ENCODE data around the gene APLN. TPM values are rescaled to one million over a fixed set of nuclear protein-coding genes. Genes with fewer than 3 reads are reported as not detected.

Gene APLN, protein sequence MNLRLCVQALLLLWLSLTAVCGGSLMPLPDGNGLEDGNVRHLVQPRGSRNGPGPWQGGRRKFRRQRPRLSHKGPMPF
- total RNA-seq, result 5.6 TPM
- long read RNA-seq, partial matches to known transcripts, result 0 of 4 reads
- long read RNA-seq, other reads (novel, unspliced or antisense), result 3 of 4 reads

DNA sequence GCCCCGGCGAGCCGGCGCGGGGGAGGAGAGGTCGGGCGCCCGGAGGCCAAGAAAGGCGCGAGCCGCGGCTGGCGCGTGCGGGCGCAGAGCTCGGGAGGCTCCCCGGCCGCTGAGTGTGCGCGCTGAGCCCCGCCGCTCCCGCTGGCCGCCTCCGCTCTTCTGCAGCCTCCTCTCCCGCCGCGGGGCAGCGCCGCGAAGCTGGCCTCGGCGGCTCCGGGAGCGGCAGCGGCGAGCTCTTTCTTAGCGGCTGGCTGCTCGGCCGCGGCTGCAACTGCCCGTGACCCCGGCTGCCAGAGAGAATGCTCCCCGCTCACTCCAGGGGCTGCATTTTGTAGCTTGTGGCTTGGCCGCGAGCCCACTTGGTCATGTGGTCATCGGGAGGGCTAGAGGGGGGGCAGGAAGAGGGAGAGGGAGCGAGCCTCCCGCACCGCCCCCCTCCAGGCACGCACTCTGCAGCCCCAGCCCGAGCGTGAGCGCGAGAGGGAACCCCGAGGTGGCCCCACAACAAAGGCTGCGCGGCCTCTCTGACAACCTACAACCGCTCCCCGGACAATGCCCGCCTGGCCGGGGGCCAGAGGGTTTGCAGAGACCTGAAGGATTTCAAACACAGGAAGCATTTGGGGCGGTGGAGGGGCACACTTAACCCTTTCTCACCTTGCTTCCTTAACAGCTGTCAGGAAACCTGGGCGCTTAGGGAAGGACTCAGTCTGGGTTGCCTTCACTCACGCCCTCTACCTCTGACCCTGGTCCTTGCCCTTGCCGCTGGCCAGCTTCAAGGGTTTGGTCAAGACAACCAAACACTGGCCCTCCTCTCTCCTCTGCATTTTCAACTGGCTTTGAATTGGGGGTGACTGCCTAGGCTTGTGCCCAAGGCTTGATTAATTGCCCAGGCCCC lies at the start of gene APLN:
APLN (minus strand) TSS at position 305 of the 895 bp plus-strand sequence. CDS start 326 bp downstream, outside the sequence.
- DNase-seq (ENCODE audit: low spot score), result peak; percentile 89

DNA sequence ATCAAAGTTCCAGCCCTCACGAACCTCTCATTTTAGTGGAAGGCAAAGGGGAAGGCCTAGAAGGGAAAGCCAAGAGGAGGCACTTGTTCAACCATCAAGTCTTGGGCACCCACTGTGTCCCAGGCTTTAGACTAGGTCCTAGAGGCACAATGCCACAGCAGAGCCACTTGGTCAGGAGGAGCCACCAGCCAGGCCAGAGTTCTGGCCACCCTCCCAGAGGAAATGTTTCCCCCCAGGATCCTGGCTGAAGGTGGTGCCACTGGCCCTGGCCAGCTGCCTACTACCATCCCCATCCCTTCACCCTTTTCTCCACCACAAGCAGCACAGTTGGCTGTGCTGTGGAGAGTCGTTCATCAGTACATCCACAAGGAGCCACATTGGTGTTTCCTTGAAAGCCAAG lies 49.7 kb upstream of the APLN start:
- DNase-seq (ENCODE audit: low spot score), result peak; percentile 67

DNA sequence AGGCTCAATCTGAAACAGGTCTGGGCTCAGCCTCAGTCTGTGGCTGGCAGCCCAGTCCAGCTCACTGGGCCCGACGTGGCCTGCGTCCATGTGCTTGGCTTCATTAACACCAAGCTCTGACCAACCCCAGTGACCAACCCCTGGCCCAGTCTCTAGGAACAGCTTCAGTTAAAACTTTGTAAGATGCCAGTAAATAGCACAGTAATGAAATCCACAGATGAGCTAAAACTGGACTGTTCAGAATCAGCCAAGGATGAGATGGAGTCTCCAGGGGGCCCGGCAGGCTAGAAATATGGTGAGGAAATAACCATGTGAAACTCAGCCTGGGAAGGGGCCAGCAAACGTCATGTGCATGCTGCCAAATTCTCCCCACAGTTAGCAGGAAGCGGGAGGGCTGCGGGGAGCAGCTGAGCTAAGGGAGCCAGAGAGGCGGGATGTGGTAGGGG lies 46.9 kb upstream of the APLN start:
- DNase-seq (ENCODE audit: low spot score), result peak; percentile 89

DNA sequence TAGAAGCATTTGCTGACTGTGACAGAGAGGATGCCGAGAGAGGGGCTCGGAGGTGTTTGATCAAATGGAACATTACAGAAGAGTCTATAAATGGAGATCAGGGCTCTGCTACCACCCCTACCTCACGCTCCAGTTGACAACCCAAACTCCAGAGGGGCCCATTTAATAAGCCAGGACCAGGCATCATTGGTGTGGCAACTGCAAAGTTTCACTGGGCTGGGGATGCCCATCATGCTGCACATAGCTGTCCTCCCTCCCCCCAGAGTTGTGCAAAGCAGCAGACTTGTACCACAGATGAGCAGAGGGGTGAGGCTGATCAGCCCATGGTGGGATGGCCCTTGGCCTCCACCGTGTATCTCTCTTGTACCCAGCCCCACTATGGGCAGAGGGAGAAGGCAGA lies 45.8 kb upstream of the APLN start:
- peak; percentile 62 for DNase-seq (ENCODE audit: low spot score)

DNA sequence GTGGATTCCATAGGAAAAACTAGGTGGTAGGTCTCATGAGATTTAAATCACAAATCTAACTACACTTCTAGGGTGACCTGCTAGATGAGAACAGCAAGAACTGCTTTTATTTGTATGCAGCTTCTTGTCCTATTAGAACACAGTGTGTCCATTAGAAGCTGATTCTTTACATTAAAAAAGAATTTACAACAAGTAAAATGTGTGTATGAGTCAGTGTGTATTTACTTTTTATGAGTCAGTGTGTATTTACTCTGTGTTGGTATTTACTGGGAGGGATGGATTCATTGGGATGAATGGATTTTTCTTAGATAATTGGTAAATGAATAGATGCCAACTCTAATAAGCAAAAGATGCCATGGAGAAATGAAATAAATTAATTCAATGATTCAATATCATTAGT lies 43.4 kb upstream of the APLN start:
- no peak for DNase-seq (ENCODE audit: low spot score)

DNA sequence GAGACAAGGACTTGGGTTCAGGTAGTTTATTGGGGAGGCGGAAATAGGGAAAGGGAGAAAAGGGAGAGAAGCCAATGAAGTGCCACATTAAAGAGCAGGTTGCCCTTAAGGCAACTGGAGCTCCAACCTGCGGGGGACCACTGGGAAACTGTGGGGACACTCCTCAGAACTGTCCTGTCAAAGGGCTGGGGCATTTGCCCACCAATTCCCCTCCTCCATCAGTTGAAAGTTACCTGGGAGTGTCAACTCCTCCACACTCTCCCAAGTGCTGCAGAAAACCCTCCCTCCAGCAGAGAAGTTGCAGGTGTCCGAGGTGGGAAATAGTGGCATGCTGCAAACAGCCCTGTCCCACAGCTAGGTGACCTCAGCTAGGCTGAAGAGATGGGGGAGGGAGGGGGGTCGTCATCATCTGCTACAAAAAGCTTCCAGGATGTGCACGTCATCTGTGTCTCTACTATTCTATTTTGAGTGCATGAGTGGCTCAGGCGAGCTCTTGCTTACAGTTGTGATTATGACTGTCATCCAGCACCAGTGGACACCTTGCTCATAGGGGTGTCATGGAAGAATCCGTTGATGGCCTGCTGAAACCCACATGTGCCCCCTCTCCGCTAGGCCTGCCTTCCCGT lies 42.6 kb upstream of the APLN start:
- peak; percentile 57 for DNase-seq (ENCODE audit: low spot score)

DNA sequence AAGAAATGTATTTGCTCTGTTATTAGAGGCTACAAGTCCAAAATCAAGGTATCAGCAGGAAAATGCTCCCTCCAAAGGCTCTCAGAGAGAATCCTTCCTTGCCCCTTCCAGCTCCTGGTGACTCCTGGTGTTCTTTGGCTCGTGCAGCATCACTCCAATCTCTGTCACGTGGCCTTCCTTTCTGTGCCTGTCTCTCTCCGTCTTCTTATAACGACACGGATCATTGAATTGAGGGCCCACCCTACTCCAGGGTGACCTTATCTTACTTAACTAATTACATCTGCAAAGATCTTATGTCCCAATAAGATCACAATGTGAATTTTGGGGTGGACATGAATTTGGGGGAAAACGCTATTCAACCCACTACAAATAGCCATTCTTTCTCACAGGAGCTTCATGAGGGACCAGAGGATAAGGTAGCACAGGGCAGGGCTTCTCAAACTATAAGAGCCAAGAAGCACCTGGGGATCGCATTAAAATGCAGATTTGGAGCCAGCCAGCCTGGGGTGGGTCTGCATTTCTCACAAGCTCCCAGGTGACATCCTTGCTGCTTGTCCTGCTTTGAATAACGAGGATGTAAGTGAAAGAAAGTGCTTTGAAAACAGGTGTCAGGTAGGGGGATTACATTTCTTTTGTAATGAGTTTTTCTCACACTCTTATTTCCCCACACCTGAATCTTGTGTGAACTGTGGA lies 41.9 kb upstream of the APLN start:
- no peak for DNase-seq (ENCODE audit: low spot score)

DNA sequence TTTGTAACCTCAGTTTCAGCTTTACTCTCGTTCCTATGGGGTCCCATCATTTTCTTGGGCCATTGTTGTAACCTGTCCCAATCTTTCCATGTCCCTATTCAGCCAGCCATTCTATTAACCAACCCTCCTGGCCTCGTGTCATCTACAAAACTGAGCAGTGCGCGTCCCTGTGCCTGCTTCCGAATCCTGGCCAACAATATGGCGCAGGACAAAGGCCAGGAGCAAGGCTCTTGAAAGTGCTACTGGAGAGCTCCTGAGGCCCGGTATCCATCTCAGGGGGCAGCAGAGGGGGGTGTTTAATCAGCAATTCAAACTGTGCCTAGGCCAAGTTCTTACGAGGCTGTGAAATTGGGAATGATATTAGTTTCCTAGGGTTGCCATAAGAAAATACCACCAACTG lies 41.2 kb upstream of the APLN start:
- DNase-seq (ENCODE audit: low spot score), result peak; percentile 67

DNA sequence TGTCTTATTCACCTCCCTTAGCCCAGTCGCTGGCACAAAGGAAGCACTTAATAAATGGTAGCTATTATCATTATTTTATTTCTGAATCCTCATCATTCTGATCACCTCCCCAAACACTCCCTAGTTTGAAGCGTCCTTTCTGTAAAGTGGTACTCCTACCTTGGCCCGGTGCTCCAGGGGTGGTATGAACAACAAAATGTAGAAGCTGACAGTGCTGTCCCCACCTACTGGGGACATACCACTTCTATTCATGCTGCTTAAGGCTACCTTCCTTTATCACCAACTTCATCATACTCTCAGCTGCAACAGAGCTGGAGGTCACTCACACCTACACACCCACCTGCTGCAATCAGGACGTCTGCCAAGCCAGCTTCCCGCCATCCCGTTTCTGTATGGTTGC lies 40.8 kb upstream of the APLN start:
- peak; percentile 30 for DNase-seq (ENCODE audit: low spot score)

DNA sequence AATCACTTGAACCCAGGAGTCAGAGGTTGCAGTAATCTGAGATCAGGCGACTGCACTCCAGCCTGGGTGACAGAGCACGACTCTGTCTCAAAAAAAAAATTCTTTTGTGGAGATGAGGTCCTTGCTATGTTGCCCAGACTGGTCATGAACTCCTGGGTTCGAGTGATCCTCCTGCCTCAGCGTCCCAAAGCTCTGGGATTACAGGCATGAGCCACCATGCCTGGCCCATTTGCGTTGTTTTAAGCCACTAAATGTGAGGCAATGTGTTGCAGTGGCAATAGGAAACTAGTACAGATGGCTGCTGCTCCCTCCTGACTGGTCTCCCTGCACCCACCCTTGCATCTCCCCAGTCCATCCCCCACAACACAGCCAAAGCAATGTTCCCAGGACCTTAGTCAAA lies 40.0 kb upstream of the APLN start:
- DNase-seq (ENCODE audit: low spot score), result peak; percentile 53

DNA sequence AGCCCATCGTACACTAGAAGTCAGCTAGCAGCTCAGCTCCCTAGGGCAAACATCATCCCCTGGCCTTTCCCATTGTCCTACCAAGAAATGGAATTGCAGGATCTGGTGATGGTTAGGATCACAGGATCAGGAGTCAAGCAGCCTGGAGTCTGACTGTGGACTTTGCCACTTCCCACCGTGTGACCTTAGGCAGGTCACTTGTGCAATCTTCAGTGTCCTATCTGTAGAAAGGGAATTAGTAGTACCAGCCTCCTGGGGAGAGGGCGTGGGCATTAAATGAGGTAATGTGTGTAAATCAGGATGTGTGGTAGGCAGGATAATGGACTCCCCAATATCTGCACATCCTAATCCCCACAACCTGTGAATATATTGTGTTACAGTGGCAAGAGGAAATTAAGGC lies 38.6 kb upstream of the APLN start:
- DNase-seq (ENCODE audit: low spot score), result peak; percentile 28

DNA sequence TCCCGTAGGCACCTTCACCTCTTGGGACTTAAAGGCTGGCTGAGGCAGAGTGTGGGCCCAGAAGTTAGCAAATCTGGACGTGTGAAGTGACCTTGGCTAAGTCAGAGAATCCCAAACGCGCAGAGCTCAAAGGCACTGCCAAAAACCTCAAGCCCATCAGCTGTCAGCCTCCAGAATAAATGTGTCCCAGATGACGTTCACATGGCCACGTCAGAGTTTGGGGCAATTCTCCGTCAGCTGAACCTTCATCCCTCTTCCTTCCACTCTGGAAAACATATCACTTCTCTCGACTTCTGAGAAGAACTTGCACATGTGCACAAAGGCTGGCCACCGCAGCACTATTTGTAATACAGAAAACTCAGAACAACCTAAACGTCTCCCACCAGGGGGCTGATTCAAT lies 35.7 kb upstream of the APLN start:
- DNase-seq (ENCODE audit: low spot score), result peak; percentile 76

DNA sequence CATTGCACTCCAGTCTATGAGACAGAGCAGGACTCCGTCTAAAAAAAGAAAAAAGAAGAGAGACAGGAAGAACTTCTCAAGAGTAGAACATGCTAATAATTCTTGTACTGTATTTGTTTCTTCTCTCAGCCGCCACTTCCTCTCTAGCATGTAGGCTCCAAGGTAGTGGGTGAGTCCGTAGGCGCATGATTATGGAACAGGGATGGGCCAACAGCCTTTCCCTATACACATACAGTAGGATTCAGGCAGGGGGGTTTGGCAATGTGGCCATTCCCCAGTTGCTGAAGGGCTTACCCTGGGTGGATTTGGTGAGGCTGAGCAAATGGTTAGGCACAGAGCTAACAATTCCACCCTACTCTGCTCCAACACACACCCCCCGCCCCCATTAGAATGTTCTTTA lies 35.0 kb upstream of the APLN start:
- DNase-seq (ENCODE audit: low spot score), result peak; percentile 75

DNA sequence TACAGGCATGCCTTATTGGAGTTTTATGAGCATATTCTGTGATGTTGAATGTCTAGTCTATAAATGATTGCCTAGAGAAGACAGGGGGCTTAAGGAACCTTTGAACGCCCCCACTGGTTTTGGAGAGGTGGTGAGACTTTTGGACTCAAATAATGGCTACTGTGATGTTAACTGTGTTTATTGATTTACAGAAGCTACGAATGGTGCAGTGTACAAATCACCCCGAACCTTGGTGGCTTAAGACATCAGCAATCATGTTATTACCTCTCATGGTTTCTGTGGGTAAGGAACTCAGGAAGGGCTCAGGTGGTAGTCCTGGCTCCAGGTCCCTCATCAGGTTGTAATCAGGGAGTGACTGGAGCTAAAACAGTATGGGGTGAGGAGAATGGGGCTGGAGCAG lies 33.3 kb upstream of the APLN start:
- no peak for DNase-seq (ENCODE audit: low spot score)

DNA sequence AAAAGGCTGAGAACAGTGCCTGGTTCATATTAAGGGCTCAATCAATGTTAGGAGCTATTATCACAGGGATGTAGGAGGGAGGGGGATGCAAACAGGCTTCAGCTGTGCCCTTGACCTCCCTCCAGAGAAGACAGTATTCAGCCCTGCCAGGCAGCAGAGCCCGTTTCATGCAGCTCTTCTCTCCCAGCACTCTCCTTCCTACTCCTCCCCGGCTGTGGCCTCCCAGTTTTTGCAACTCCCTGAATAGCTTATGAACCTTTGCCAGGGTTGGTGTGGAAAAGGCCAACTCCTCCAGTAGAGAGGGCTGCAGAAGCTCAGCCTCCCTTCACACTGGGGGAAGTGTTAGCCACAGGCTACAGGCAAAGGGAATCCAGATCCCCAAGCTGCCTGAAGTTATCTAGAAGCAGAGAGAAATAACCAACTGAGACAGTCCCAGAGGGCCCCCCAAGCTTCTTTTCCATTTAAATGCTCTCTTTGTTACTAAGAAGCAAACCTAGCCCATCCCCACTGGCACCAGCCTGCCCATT lies 31.7 kb upstream of the APLN start:
- no peak for DNase-seq (ENCODE audit: low spot score)

DNA sequence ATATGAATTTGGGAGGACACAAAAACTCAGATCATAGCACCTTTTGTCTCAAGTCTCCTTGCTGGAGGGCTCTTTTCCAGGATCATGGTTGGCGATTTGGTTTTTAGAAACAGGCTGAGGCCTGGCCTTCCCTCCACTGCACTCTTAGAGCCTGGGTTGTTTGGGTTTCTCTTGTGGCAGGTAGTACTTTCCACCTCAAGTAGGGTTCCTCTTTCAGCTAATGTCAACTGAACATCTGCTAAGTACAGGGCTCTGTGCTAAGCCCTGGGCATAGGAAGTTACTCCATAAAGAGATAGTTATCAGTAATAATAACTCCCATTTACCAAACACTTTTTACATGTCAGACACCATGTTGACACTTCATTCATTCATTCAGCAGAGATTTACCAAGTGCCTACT lies 28.2 kb upstream of the APLN start:
- no peak for DNase-seq (ENCODE audit: low spot score)

DNA sequence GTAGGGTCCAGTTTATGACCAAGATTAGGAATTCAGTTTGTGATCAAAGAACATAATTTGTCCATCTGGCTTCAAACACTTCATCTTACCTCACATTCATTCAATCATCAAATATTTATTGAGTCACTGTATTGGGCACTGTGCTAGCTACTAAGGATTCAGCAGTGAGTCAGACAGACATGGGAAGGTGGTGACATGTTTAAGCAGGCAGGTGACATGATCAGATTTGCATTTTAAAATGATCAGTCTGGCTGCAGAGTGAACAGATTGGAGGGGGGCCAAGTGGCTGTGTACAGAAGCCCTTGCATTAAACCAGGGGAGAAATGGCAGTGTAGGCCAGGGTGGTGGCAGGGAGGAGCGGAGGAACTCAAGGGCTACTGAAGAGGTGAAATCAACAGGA lies 25.1 kb upstream of the APLN start:
- no peak for DNase-seq (ENCODE audit: low spot score)

DNA sequence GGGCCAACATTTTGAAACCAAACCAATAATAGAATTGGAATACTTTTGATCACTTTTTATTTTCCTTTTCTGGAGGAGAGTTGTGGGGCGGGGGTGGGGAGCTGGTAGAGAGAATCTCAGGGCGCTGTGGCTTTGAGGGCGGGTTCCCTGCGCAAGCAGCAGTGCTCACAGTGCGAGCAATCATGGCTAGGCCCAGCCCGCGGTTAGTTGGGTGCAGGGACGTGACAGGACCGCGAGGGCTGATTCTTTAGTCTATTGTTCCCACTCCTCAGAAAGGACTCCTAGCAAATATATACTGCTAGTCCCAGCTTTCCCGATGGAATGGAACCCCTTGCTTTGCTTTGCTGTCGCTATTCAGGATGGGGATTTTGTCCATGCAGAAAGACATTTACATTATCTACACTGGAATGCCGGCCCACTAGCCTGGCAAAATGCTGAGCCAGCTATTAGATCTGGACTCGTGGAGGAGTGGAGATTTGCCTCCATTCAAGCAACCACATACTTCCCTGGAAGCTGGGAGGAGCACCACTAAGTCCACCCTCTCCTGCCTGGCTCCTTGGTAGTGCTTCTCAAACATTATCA lies 23.9 kb upstream of the APLN start:
- DNase-seq (ENCODE audit: low spot score), result peak; percentile 84

DNA sequence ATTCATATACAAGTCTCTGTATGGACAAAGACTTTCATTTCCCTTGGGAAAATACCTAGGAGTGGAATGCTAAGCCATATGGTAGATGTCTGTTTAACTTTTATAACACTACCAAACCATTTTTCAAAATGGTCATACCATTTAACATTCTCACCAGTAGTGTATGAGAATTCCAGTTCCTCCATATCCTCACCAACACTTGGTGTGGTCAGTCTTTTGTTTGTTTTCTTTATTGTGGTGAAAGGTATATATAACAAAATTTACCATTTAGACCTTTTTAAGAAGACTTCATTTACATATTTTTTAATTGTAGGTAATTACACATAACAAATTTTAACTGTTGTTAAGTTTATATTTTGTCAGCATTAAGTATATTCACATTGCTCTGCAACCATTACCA lies 12.7 kb upstream of the APLN start:
- DNase-seq (ENCODE audit: low spot score), result no peak

DNA sequence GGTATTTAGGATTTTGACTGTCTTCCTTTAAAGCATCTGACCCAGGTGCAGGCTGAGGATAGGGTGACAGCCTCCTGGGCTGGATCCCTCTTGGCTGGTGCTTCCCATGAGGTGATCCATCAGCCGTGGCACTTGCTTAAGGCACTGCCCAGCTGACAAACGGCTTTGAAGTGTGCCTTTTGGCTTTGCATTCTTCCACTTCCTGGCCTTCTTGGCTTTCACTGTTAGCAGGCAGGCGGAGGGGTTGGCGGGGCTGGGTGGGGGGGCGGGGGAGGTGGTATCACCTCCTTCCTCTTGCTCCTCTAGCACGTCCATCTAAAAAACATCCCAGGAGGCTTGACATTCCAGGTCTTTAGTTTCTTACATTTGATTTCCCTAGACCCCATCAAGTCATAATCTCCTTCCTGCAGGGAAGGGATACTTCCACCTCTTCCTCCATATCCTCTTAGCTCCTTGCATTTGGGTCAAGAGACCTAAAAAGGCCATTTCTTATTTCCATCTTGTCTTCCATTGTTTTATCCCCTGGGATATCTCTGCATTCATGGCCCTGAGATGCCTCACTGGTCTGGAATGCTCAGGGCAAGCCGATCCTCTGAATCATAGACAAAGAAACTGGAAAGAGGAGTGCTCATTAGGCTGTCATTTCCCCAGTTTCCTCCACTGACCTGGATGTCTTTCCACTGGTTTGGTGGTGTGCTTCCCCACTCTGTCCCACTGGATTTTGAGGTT lies 11.3 kb upstream of the APLN start:
- DNase-seq (ENCODE audit: low spot score), result peak; percentile 67
